ENCODE data around the gene MLLT10. TPM values are rescaled to one million over a fixed set of nuclear protein-coding genes. Genes with fewer than 3 reads are reported as not detected.
A peak's percentile ranks its signal among the peaks of the same experiment; 100 is the strongest.

Gene MLLT10
- total and polyA plus RNA-seq, 9 of the 15 experiments (the other 6 are each of a cell fraction or from before 2014, with no cell fraction given): 18.8 to 81.4 (median 64.2) TPM

DNA sequence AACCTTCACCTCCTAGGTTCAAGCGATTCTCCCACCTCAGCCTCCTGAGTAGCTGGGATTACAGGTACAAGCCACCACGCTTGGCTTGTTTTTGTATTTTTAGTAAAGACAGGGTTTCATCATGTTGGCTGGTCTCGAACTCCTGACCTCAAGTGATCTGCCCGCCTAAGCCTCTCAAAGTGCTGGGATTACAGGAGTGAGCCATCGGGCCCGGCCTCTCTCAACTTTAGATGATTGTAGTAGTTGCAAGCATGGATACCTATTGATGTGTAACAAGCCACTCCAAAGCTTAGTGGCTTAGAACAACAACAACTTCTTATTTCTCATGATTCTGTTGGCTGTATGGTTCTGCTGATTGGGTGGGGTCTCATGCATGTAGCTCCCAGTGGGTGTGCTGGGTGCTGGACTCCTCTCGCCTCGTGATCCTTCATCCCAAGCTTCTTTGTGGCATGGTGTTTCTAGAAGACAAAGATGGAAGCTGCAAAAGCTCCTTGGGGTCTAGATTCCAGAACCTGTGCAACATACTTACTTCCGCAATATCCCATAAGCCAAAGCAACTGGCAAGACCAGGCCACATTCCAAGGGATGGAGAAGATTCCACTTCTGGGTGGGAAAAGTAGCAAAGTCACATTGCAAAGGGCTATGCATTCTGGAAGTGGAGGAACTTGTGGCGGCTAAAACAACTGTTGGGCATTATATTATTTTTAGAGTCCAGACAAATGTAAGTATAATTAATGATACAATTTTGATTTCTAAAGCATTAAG lies 46.4 kb upstream of the MLLT10 start:
- H3K27ac ChIP-seq (ENCODE audit: extremely low read depth, low read depth, low read length): no peak overlapping the region
- intact Hi-C loops (cut with micrococcal nuclease): no loop called here
- H3K9ac ChIP-seq (ENCODE audit: insufficient read depth in 1 of 2, low read depth in 2 of 2, low read length in 2 of 2): no peak overlapping the region
- in situ Hi-C loops (cut with MboI): loop anchor here (25.0 kb wide), 1 partner anchor 450 kb away; no protein-coding TSS in a partner anchor
- H3K4me2 ChIP-seq (ENCODE audit: insufficient read depth, low read length): no peak overlapping the region
- ChIA-PET CTCF (ENCODE audit: low intra/inter-chr PET ratio) (no interaction called here), POLR2A (interaction anchor here (0.9 to 1.6 kb wide), 2 partner anchors 10 to 130 kb away, joined by 3 to 4 read pairs; no protein-coding TSS in a partner anchor)
- no TSS peak for BruUV-seq (replicated peaks)
- 54% methylated on average over 10 of the region's 10 CpGs for WGBS (ENCODE audit: insufficient coverage, low coverage, missing lambda C conversion rate)
- ATAC-seq (no peak), DNase-seq (ENCODE audit: extremely low read depth in 1 of 4, low spot score in 3 of 4) (no peak), FAIRE-seq (peak; percentile 44)
- H3K9me3 ChIP-seq (replicated peaks; ENCODE audit: control insufficient read depth, insufficient read depth, low read depth, low read length): no peaks in the 10 kb centered on the region
- no peaks in the 10 kb centered on the region for H3K9me1 ChIP-seq (ENCODE audit: control insufficient read depth, insufficient read depth, low read length)
- H3K79me2 ChIP-seq (ENCODE audit: control insufficient read depth, insufficient read depth, low read length): no peaks in the 10 kb centered on the region
- no peaks in the 10 kb centered on the region for H4K20me1 ChIP-seq (replicated peaks; ENCODE audit: control insufficient read depth, insufficient read depth, low read length)
- no peaks in the 10 kb centered on the region for H3K4me1 ChIP-seq (replicated peaks in 1 of 2; ENCODE audit: control insufficient read depth in 2 of 2, insufficient read depth in 2 of 2, low read length in 2 of 2)
- no peaks in the 10 kb centered on the region for H3K27me3 ChIP-seq (ENCODE audit: control insufficient read depth in 2 of 2, insufficient read depth in 2 of 2, low read length in 2 of 2)
- H3K36me3 ChIP-seq (ENCODE audit: control insufficient read depth, insufficient read depth, low read length): no peaks in the 10 kb centered on the region
- no peak overlapping the region for H3K4me3 ChIP-seq
- H2AFZ ChIP-seq (ENCODE audit: low read depth, low read length): no peak overlapping the region
- TF ChIP-seq E2F6 (IDR thresholded peaks at IDR 0.05; ENCODE audit: borderline replicate concordance in 1 of 2, extremely low read depth in 1 of 2, insufficient read depth in 1 of 2, insufficient read length in 1 of 2, low read depth in 1 of 2, low read length in 1 of 2, poor library complexity in 1 of 2, severe bottlenecking in 1 of 2) (no peak), POU5F1 (IDR thresholded peaks at IDR 0.05; ENCODE audit: borderline replicate concordance, low read depth, low read length, partially characterized antibody) (no peak), ZNF551 (CRISPR knock-in tag; IDR thresholded peaks at IDR 0.05) (no peak), MEIS2 (IDR thresholded peaks at IDR 0.05; ENCODE audit: partially characterized antibody) (no peak), XRCC3 (IDR thresholded peaks at IDR 0.05) (no peak), ZNF764 (CRISPR knock-in tag; IDR thresholded peaks at IDR 0.05; ENCODE audit: low read depth) (no peak), ZNF184 (CRISPR knock-in tag; IDR thresholded peaks at IDR 0.05) (no peak), IRF2 (CRISPR knock-in tag; IDR thresholded peaks at IDR 0.05) (no peak), ZNF197 (CRISPR knock-in tag; IDR thresholded peaks at IDR 0.05; ENCODE audit: low read depth) (no peak), ATF1 (CRISPR knock-in tag; IDR thresholded peaks at IDR 0.05) (no peak), ATF1 (tag; IDR thresholded peaks at IDR 0.05) (no peak), KDM4B (IDR thresholded peaks at IDR 0.05; ENCODE audit: borderline replicate concordance in 2 of 2, low read depth in 1 of 2) (no peak), ZNF77 (CRISPR knock-in tag; IDR thresholded peaks at IDR 0.05) (no peak), ZBTB49 (CRISPR knock-in tag; IDR thresholded peaks at IDR 0.05; ENCODE audit: borderline replicate concordance) (no peak), MIER1 (IDR thresholded peaks at IDR 0.05; ENCODE audit: low read depth) (no peak), RUNX1 (IDR thresholded peaks at IDR 0.05; ENCODE audit: low read depth) (no peak), NCOA4 (IDR thresholded peaks at IDR 0.05; ENCODE audit: partially characterized antibody) (no peak), CHD2 (IDR thresholded peaks at IDR 0.05; ENCODE audit: low read depth, low read length) (no peak)
- TF ChIP-seq, protein P1, sequence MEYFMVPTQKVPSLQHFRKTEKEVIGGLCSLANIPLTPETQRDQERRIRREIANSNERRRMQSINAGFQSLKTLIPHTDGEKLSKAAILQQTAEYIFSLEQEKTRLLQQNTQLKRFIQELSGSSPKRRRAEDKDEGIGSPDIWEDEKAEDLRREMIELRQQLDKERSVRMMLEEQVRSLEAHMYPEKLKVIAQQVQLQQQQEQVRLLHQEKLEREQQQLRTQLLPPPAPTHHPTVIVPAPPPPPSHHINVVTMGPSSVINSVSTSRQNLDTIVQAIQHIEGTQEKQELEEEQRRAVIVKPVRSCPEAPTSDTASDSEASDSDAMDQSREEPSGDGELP (CRISPR knock-in tag; IDR thresholded peaks at IDR 0.05; ENCODE audit: borderline replicate concordance): no peak
